K562 (cell line): ENCODE measurements around the gene C1QTNF3. TPM values are rescaled to one million over a fixed set of nuclear protein-coding genes. Genes with fewer than 3 reads are reported as not detected.

Experiments used
- CBFA2T3 ChIP-seq: fragments of 450-650 bp; IDR thresholded peaks from 2 replicates; pipeline ENCODE4 v1.6.1; 2017
- FOXA3 ChIP-seq, 2 experiments: fragments of 450-650 bp in 1 of 2; sonication (generic) in 1 of 2; formaldehyde crosslinking; IDR thresholded peaks in 1 of 2; conservative IDR thresholded peaks in 1 of 2; 2 replicates each; pipeline versions ENCODE4 v1.4.0 to v1.8.0; 2020 to 2022; ENCODE audit warnings: mild to moderate bottlenecking in 2 of 2, missing genetic modification reagents in 1 of 2
- HNRNPL ChIP-seq: fragments of 200-400 bp; formaldehyde crosslinking; IDR thresholded peaks from 2 replicates; pipeline ENCODE4 v1.6.1; 2017; ENCODE audit warnings: low read depth, mild to moderate bottlenecking, low read length
- JUND ChIP-seq, 2 experiments: IDR thresholded peaks; 2 replicates in 1 of 2; 3 replicates in 1 of 2; pipeline ENCODE4 v1.6.1; 2011; ENCODE audit warnings: borderline replicate concordance in 2 of 2, low read depth in 2 of 2, low read length in 2 of 2, improper control_type of control experiment in 1 of 2, missing biosample characterization in 1 of 2, missing genetic modification characterization in 1 of 2, missing genetic modification reagents in 1 of 2
- MAFF ChIP-seq: IDR thresholded peaks from 2 replicates; pipeline ENCODE4 v1.6.1; 2012; ENCODE audit warnings: low read length, improper control_type of control experiment
- MLX ChIP-seq, 2 experiments: fragments of 450-650 bp in 1 of 2; sonication (generic) in 1 of 2; formaldehyde crosslinking; conservative IDR thresholded peaks; 2 replicates each; pipeline versions ENCODE4 v1.4.0 to v1.8.1; 2020 to 2022; ENCODE audit warnings: mild to moderate bottlenecking in 1 of 2, missing genetic modification reagents in 1 of 2
- PHF8 ChIP-seq: fragments of 200-600 bp; sonication (generic); IDR thresholded peaks from 2 replicates; pipeline ENCODE4 v1.6.1; 2012; ENCODE audit warnings: mixed run types, mild to moderate bottlenecking, inconsistent platforms, low read length, moderate library complexity, borderline replicate concordance
- POLR2AphosphoS5 ChIP-seq: IDR thresholded peaks from 2 replicates; pipeline ENCODE4 v1.6.1; 2011; ENCODE audit warnings: mild to moderate bottlenecking, low read depth, low read length, moderate library complexity; ENCODE audit not compliant: control insufficient read depth, insufficient read depth
- POLR2G ChIP-seq: fragments of 200-400 bp; formaldehyde crosslinking; IDR thresholded peaks from 2 replicates; pipeline ENCODE4 v1.6.1; 2017; ENCODE audit warnings: low read depth, mild to moderate bottlenecking, antibody characterized with exemption, low read length, moderate library complexity
- POLR2H ChIP-seq: IDR thresholded peaks from 2 replicates; pipeline ENCODE4 v1.6.1; 2016; ENCODE audit warnings: missing genetic modification characterization, low read depth, mild to moderate bottlenecking, control low read depth, missing compliant biosample characterization, moderate library complexity
- PTBP1 ChIP-seq: fragments of 200-400 bp; formaldehyde crosslinking; IDR thresholded peaks from 2 replicates; pipeline ENCODE4 v1.6.1; 2017; ENCODE audit warnings: low read depth, low read length
- SETDB1 ChIP-seq: IDR thresholded peaks from one replicate; pipeline ENCODE4 v1.6.1; 2012; ENCODE audit warnings: low read length, control low read depth, inconsistent platforms
- TAF9B ChIP-seq: fragments of 450-650 bp; IDR thresholded peaks from 2 replicates; pipeline ENCODE4 v1.6.1; 2018; ENCODE audit warnings: mild to moderate bottlenecking; ENCODE audit not compliant: partially characterized antibody
- TCF7 ChIP-seq: sonication (generic); IDR thresholded peaks from 2 replicates; pipeline ENCODE4 v1.6.1; 2016; ENCODE audit warnings: antibody characterized with exemption, borderline replicate concordance
- U2AF1 ChIP-seq: fragments of 200-400 bp; formaldehyde crosslinking; optimal IDR thresholded peaks from 2 replicates; pipeline ENCODE3; 2017; ENCODE audit warnings: mild to moderate bottlenecking, low read depth, low read length, moderate library complexity
- ZBTB17 ChIP-seq: fragments of 450-650 bp; formaldehyde crosslinking; IDR thresholded peaks from 2 replicates; pipeline ENCODE4 v1.4.0; 2020; ENCODE audit warnings: mild to moderate bottlenecking
- ZBTB33 ChIP-seq: sonication (generic); formaldehyde crosslinking; IDR thresholded peaks from 2 replicates; pipeline ENCODE4 v1.8.1; 2023; ENCODE audit warnings: mild to moderate bottlenecking, missing genetic modification reagents
- ZC3H4 ChIP-seq: sonication (generic); formaldehyde crosslinking; IDR thresholded peaks from 2 replicates; pipeline ENCODE4 v1.9.0; 2021; ENCODE audit warnings: missing genetic modification reagents, borderline replicate concordance
- ZNF583 ChIP-seq: fragments of 250-450 bp; sonication (Bioruptor Pico); IDR thresholded peaks from 2 replicates; pipeline ENCODE4 v1.4.0; 2020
- ZNF589 ChIP-seq: fragments of 200-800 bp; sonication (Bioruptor generic); IDR thresholded peaks from 2 replicates; pipeline ENCODE4 v1.6.1; 2016; ENCODE audit warnings: low read depth, missing genetic modification characterization, missing compliant biosample characterization
- ZNF79 ChIP-seq: fragments of 250-450 bp; sonication (Bioruptor Pico); IDR thresholded peaks from 2 replicates; pipeline ENCODE4 v1.4.0; 2020; ENCODE audit warnings: low read depth, mild to moderate bottlenecking, moderate library complexity
- polyA plus RNA-seq, 8 experiments: library from polyadenylated mRNA; depleted of rRNA in 4 of 8; stranded (reverse) in 5 of 8; unstranded in 3 of 8; fragments of >200 nt; fragmentation: Nextera tagmentation in 2 of 8; fragmentation: Illumina TruSeq in 1 of 8; extraction: Ambion mirVana in 2 of 8; extraction: Trizol in 1 of 8; gene quantifications; 2 replicates each; pipeline versions ENCODE4 v1.2.1 to v1.2.3, GENCODE V29; 2011 to 2014; ENCODE audit warnings: inconsistent platforms in 1 of 8, missing spikeins in 1 of 8
- total RNA-seq, 7 experiments: library from RNA; depleted of rRNA in 6 of 7; stranded (reverse); fragments of >200 nt in 6 of 7; fragmentation: Illumina TruSeq in 2 of 7; extraction: Trizol in 2 of 7; gene quantifications; 2 replicates each; pipeline versions ENCODE4 v1.2.1 to v1.2.3, GENCODE V29; 2011 to 2021; ENCODE audit warnings: low replicate concordance in 1 of 7
- TF ChIP-seq, protein P1 (sequence below): IDR thresholded peaks from 2 replicates; pipeline ENCODE4 v1.6.1; 2012; ENCODE audit warnings: low read depth, low read length, improper control_type of control experiment, borderline replicate concordance

Gene C1QTNF3
- total and polyA plus RNA-seq, 9 of the 15 experiments (the other 6 are each of a cell fraction or from before 2014, with no cell fraction given) = 0.51 to 3.3 (median 2.0) TPM

DNA sequence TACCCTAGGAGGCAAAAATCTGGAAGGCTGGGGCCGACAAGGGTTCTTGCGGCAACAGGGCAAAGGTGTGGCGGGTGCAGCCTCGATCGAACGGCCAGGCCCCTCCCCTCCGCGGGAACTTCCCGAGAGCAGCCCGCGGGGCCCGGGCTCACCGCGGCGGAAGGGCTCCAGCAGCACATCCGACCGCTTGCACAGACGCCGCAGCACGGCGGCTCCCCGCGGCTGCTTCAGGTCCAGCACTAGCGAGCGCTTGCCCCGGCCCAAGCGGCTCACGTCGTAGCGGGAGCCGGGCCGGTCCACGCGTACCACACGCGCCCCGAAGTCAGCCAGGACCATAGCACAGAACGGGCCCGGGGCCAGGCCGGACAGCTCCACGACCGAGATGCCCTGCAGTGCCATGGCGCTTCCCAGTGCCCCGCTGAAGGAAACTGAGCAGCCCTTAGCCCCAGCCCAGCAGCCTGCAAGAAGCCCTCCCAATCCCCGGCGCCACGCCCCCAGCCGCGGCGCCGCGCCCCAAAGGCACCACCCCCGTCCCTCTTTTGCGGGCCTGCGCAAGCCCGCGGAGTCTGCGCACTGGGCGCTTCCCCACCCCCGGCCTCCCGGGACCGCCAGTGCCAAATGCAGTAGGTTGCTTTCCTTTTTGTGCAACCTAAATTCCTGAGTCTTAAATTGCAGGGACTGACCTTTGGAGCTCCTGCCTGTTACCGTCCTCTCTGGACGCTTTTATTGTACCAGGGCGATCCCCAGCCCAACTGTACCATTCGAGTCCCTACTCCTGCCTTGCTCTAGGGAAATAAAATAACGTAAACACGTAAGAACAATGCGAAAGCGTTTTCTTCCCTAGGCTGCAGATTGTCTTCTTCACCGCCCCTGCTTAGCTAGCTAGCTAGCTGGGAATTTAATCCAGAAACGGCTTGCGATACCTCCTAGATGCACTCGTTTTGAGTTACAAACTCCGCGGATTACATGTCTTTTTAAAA lies 35.1 kb downstream of the C1QTNF3 start, which contains the start of gene AMACR (continued):
- TF ChIP-seq, protein P1, sequence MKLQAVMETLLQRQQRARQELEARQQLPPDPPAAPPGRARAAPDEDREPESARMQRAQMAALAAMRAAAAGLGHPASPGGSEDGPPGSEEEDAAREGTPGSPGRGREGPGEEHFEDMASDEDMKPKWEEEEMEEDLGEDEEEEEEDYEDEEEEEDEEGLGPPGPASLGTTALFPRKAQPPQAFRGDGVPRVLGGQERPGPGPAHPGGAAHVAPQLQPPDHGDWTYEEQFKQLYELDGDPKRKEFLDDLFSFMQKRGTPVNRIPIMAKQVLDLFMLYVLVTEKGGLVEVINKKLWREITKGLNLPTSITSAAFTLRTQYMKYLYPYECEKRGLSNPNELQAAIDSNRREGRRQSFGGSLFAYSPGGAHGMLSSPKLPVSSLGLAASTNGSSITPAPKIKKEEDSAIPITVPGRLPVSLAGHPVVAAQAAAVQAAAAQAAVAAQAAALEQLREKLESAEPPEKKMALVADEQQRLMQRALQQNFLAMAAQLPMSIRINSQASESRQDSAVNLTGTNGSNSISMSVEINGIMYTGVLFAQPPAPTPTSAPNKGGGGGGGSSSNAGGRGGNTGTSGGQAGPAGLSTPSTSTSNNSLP = no peak
- no peak for TF ChIP-seq PTBP1
- peak; percentile 95 for TF ChIP-seq POLR2G
- no peak for TF ChIP-seq ZC3H4 (CRISPR knock-in tag)
- peak; percentile 83 for TF ChIP-seq U2AF1
- peak; percentile 55; the same call in 1 of the 2 replicates for TF ChIP-seq POLR2AphosphoS5
- no peak for TF ChIP-seq MLX (CRISPR knock-in tag; conservative IDR thresholded peaks at IDR 0.05)
- 0 out of 2 replicates have a peak, but pooled peaks have one; percentile 50 for TF ChIP-seq ZNF589
- no peak for TF ChIP-seq SETDB1
- peak; percentile 83 for TF ChIP-seq POLR2H
- peak; percentile 4; the same call in 1 of the 2 replicates for TF ChIP-seq JUND (IDR thresholded peaks at IDR 0.05; ENCODE audit: borderline replicate concordance, low read depth, low read length)
- no peak for TF ChIP-seq JUND (tag; IDR thresholded peaks at IDR 0.05; ENCODE audit: borderline replicate concordance, low read depth, low read length)
- no peak for TF ChIP-seq ZNF79
- peak; percentile 66 for TF ChIP-seq TAF9B
- peak; percentile 92 for TF ChIP-seq PHF8
- TF ChIP-seq ZBTB33 (CRISPR knock-in tag) = peak; percentile 49
- no peak; the same call in 1 of the 2 replicates for TF ChIP-seq MAFF
- peak; percentile 86 for TF ChIP-seq HNRNPL
- no peak for TF ChIP-seq FOXA3 (CRISPR knock-in tag; conservative IDR thresholded peaks at IDR 0.05 in 1 of 2, IDR thresholded peaks at IDR 0.05 in 1 of 2)
- peak; percentile 25; the same call in 1 of the 2 replicates for TF ChIP-seq ZBTB17
- no peak for TF ChIP-seq TCF7
- TF ChIP-seq CBFA2T3 = 0 out of 2 replicates have a peak, but pooled peaks have one; percentile 11
- TF ChIP-seq ZNF583 (CRISPR knock-in tag) = no peak; the same call in 1 of the 2 replicates
